ENCODE results near the gene MYL4. TPM values are rescaled to one million over a fixed set of nuclear protein-coding genes. Genes with fewer than 3 reads are reported as not detected.

The MYL4 gene
- total RNA-seq, 2 experiments from 2014 or later = not detected

- POLR2A ChIA-PET = no interaction called here
- no peak overlapping the region for H3K27ac Mint-ChIP-seq
- CTCF ChIA-PET = no interaction called here
- H3K4me3 Mint-ChIP-seq = no peak overlapping the region
- no peaks in the 10 kb centered on the region for H3K36me3 Mint-ChIP-seq
- peaks cover 6% of the 10 kb centered on the region for H3K4me1 Mint-ChIP-seq (ENCODE audit: low read depth)
- no peaks in the 10 kb centered on the region for H3K27me3 Mint-ChIP-seq
- DNase-seq = no peak
- intact Hi-C loops (cut with micrococcal nuclease) = no loop called here
- no peaks in the 10 kb centered on the region for H3K9me3 Mint-ChIP-seq
Measured at GRCh38 chr17:47237841-47238240, 28.7 kb downstream of the MYL4 start.

- CTCF ChIA-PET = no interaction called here
Measured at GRCh38 chr17:47238321-47239010, 29.3 kb downstream of the MYL4 start.

GRCh38 chr17:47239619-47239966 is 30.4 kb downstream of the MYL4 start:
- no peak for DNase-seq
- Mint-ChIP-seq H3K27ac (no peak overlapping the region), H3K36me3 (no peaks in the 10 kb centered on the region), H3K4me3 (no peak overlapping the region), H3K27me3 (peaks cover 3% of the 10 kb centered on the region), H3K9me3 (no peaks in the 10 kb centered on the region), H3K4me1 (ENCODE audit: low read depth) (peaks cover 6% of the 10 kb centered on the region)
- intact Hi-C loops (cut with micrococcal nuclease) = no loop called here
- CTCF ChIA-PET = no interaction called here
- POLR2A ChIA-PET = no interaction called here

More at GRCh38 chr17:47238321-47239010, 29.3 kb downstream of the MYL4 start:
- no peak overlapping the region for H3K4me3 Mint-ChIP-seq
- H3K36me3 Mint-ChIP-seq = no peaks in the 10 kb centered on the region
- peaks cover 6% of the 10 kb centered on the region for H3K4me1 Mint-ChIP-seq (ENCODE audit: low read depth)
- POLR2A ChIA-PET = no interaction called here
- no peak overlapping the region for H3K27ac Mint-ChIP-seq
- no peaks in the 10 kb centered on the region for H3K27me3 Mint-ChIP-seq
- intact Hi-C loops (cut with micrococcal nuclease) = no loop called here
- DNase-seq = no peak
- H3K9me3 Mint-ChIP-seq = no peaks in the 10 kb centered on the region

- Mint-ChIP-seq H3K36me3 (no peaks in the 10 kb centered on the region), H3K9me3 (no peaks in the 10 kb centered on the region), H3K4me1 (ENCODE audit: low read depth) (peaks cover 6% of the 10 kb centered on the region), H3K27ac (no peak overlapping the region), H3K27me3 (peaks cover 4% of the 10 kb centered on the region), H3K4me3 (no peak overlapping the region)
- POLR2A ChIA-PET = no interaction called here
- CTCF ChIA-PET = no interaction called here
- DNase-seq = peak; percentile 23
- intact Hi-C loops (cut with micrococcal nuclease) = no loop called here
Measured at GRCh38 chr17:47239967-47240651, 31.0 kb downstream of the MYL4 start.

- intact Hi-C loops (cut with micrococcal nuclease) = no loop called here
Measured at GRCh38 chr17:47240806-47241205, 31.7 kb downstream of the MYL4 start.

GRCh38 chr17:47242648-47243047 is 33.5 kb downstream of the MYL4 start:
- Mint-ChIP-seq H3K27me3 (peaks cover 8% of the 10 kb centered on the region), H3K36me3 (no peaks in the 10 kb centered on the region)
- POLR2A ChIA-PET = no interaction called here

More at GRCh38 chr17:47240806-47241205, 31.7 kb downstream of the MYL4 start:
- no peak overlapping the region for H3K4me3 Mint-ChIP-seq
- no peaks in the 10 kb centered on the region for H3K9me3 Mint-ChIP-seq
- H3K27ac Mint-ChIP-seq = no peak overlapping the region
- ChIA-PET POLR2A (no interaction called here), CTCF (no interaction called here)
- H3K36me3 Mint-ChIP-seq = no peaks in the 10 kb centered on the region
- peaks cover 5% of the 10 kb centered on the region for H3K27me3 Mint-ChIP-seq
- DNase-seq = no peak
- peaks cover 6% of the 10 kb centered on the region for H3K4me1 Mint-ChIP-seq (ENCODE audit: low read depth)

GRCh38 chr17:47243737-47244598 is 34.8 kb downstream of the MYL4 start:
- intact Hi-C loops (cut with micrococcal nuclease) = no loop called here
- Mint-ChIP-seq H3K27me3 (peaks cover 8% of the 10 kb centered on the region), H3K4me3 (no peak overlapping the region), H3K9me3 (no peaks in the 10 kb centered on the region), H3K4me1 (ENCODE audit: low read depth) (peaks cover 6% of the 10 kb centered on the region), H3K36me3 (no peaks in the 10 kb centered on the region), H3K27ac (no peak overlapping the region)
- POLR2A ChIA-PET = no interaction called here
- DNase-seq = no peak
- CTCF ChIA-PET = no interaction called here

More at GRCh38 chr17:47242648-47243047, 33.5 kb downstream of the MYL4 start:
- Mint-ChIP-seq H3K4me3 (no peak overlapping the region), H3K9me3 (no peaks in the 10 kb centered on the region), H3K4me1 (ENCODE audit: low read depth) (peaks cover 6% of the 10 kb centered on the region), H3K27ac (no peak overlapping the region)
- CTCF ChIA-PET = no interaction called here
- no peak for DNase-seq
- intact Hi-C loops (cut with micrococcal nuclease) = no loop called here

- no peak overlapping the region for H3K4me3 Mint-ChIP-seq
- H3K4me1 Mint-ChIP-seq (ENCODE audit: low read depth) = peaks cover 3% of the 10 kb centered on the region
- H3K36me3 Mint-ChIP-seq = no peaks in the 10 kb centered on the region
- ChIA-PET POLR2A (no interaction called here), CTCF (interaction anchor here (1.1 kb wide), 1 partner anchor 14 kb away, joined by 3 read pairs; no protein-coding TSS in a partner anchor)
- intact Hi-C loops (cut with micrococcal nuclease) = no loop called here
- H3K27me3 Mint-ChIP-seq = peaks cover 8% of the 10 kb centered on the region
- no peak overlapping the region for H3K27ac Mint-ChIP-seq
- H3K9me3 Mint-ChIP-seq = no peaks in the 10 kb centered on the region
- DNase-seq = no peak
Measured at GRCh38 chr17:47244697-47245096, 35.5 kb downstream of the MYL4 start.

- CTCF ChIA-PET = no interaction called here
Measured at GRCh38 chr17:47246120-47246519, 37.0 kb downstream of the MYL4 start.

GRCh38 chr17:47250855-47251254 is 41.7 kb downstream of the MYL4 start:
- Mint-ChIP-seq H3K4me1 (ENCODE audit: low read depth) (peaks cover 4% of the 10 kb centered on the region), H3K4me3 (no peak overlapping the region), H3K27me3 (peaks cover 27% of the 10 kb centered on the region), H3K36me3 (no peaks in the 10 kb centered on the region), H3K27ac (no peak overlapping the region), H3K9me3 (no peaks in the 10 kb centered on the region)
- DNase-seq = no peak
- CTCF ChIA-PET = interaction anchor here (1.6 kb wide), 2 partner anchors 65 to 365 kb away, joined by 3 to 4 read pairs; no protein-coding TSS in a partner anchor
- POLR2A ChIA-PET = no interaction called here
- intact Hi-C loops (cut with micrococcal nuclease) = no loop called here

More at GRCh38 chr17:47246120-47246519, 37.0 kb downstream of the MYL4 start:
- no peaks in the 10 kb centered on the region for H3K36me3 Mint-ChIP-seq
- POLR2A ChIA-PET = no interaction called here
- no peaks in the 10 kb centered on the region for H3K4me1 Mint-ChIP-seq (ENCODE audit: low read depth)
- no peak overlapping the region for H3K27ac Mint-ChIP-seq
- intact Hi-C loops (cut with micrococcal nuclease) = no loop called here
- H3K4me3 Mint-ChIP-seq = no peak overlapping the region
- H3K27me3 Mint-ChIP-seq = peaks cover 8% of the 10 kb centered on the region
- DNase-seq = no peak
- no peaks in the 10 kb centered on the region for H3K9me3 Mint-ChIP-seq

GRCh38 chr17:47251421-47251940 is 42.3 kb downstream of the MYL4 start:
- CTCF ChIA-PET = interaction anchor here (3.2 kb wide), 1 partner anchor 65 kb away, joined by 9 read pairs; no protein-coding TSS in a partner anchor
- Mint-ChIP-seq H3K9me3 (no peaks in the 10 kb centered on the region), H3K4me1 (ENCODE audit: low read depth) (peaks cover 4% of the 10 kb centered on the region), H3K4me3 (no peak overlapping the region), H3K27ac (no peak overlapping the region), H3K27me3 (peaks cover 30% of the 10 kb centered on the region), H3K36me3 (no peaks in the 10 kb centered on the region)
- DNase-seq = no peak
- intact Hi-C loops (cut with micrococcal nuclease) = no loop called here
- POLR2A ChIA-PET = no interaction called here

- Mint-ChIP-seq H3K9me3 (no peaks in the 10 kb centered on the region), H3K36me3 (no peaks in the 10 kb centered on the region), H3K4me1 (ENCODE audit: low read depth) (peaks cover 4% of the 10 kb centered on the region), H3K4me3 (no peak overlapping the region), H3K27me3 (peaks cover 34% of the 10 kb centered on the region), H3K27ac (no peak overlapping the region)
- intact Hi-C loops (cut with micrococcal nuclease) = no loop called here
- DNase-seq = no peak
- ChIA-PET CTCF (interaction anchor here (3.2 kb wide), 1 partner anchor 64 kb away, joined by 9 read pairs; no protein-coding TSS in a partner anchor), POLR2A (no interaction called here)
Measured at GRCh38 chr17:47252209-47252608, 43.1 kb downstream of the MYL4 start.

Data from activated CD4-positive, alpha-beta memory T cell treated with anti-CD3 and anti-CD28 coated beads for 36 hours (primary cell).